HepG2 (cell line): ENCODE results near the gene ATRAID.

Experiments used
- CEBPG ChIP-seq: IDR thresholded peaks from 2 replicates; pipeline ENCODE4 v1.6.1; 2016
- CTCF ChIP-seq: sonication (generic); formaldehyde crosslinking; IDR thresholded peaks from 2 replicates; pipeline ENCODE4 v1.5.0; 2020; ENCODE audit warnings: mild to moderate bottlenecking, missing genetic modification reagents, moderate library complexity
- EZH2 ChIP-seq: conservative IDR thresholded peaks from 2 replicates; pipeline ENCODE4 v1.6.1; 2012; ENCODE audit warnings: mild to moderate bottlenecking, low read depth, low read length, moderate library complexity
- GABPB1 ChIP-seq: IDR thresholded peaks from 2 replicates; pipeline ENCODE4 v1.6.1; 2016; ENCODE audit warnings: mild to moderate bottlenecking, missing genetic modification reagents, moderate library complexity, missing compliant biosample characterization
- MYC ChIP-seq: sonication (generic); formaldehyde crosslinking; IDR thresholded peaks from 2 replicates; pipeline ENCODE4 v1.9.0; 2021; ENCODE audit warnings: missing genetic modification reagents, borderline replicate concordance
- NFRKB ChIP-seq: fragments of 450-650 bp; IDR thresholded peaks from 2 replicates; pipeline ENCODE4 v1.6.1; 2017
- SAP130 ChIP-seq: IDR thresholded peaks from 2 replicates; pipeline ENCODE4 v1.6.1; 2016; ENCODE audit warnings: low read depth
- SIN3A ChIP-seq: IDR thresholded peaks from 2 replicates; pipeline ENCODE4 v1.6.1; 2011; ENCODE audit warnings: low read depth, mild to moderate bottlenecking, control low read depth, low read length, borderline replicate concordance
- SUZ12 ChIP-seq: fragments of 150-350 bp; IDR thresholded peaks from 2 replicates; pipeline ENCODE4 v1.6.1; 2014; ENCODE audit warnings: low read depth, low read length

GRCh38 chr2:27236626-27237025, 24.8 kb downstream of the ATRAID start:
- TF ChIP-seq GABPB1 (CRISPR knock-in tag), result no peak
- TF ChIP-seq MYC (CRISPR knock-in tag), result no peak
- no peak for TF ChIP-seq CTCF (CRISPR knock-in tag)
- TF ChIP-seq SUZ12, result no peak
- no peak for TF ChIP-seq SAP130
- TF ChIP-seq SIN3A, result no peak
- no peak for TF ChIP-seq CEBPG (CRISPR knock-in tag)
- TF ChIP-seq NFRKB, result no peak
- TF ChIP-seq EZH2, result no peak
